WI38 (cell line): ENCODE measurements around the gene HECTD2.

Experiments
- H3K4me3 ChIP-seq: 2 replicates; pipeline ENCODE4 v1.5.1; 2011; ENCODE audit warnings: low read depth, mild to moderate bottlenecking, control low read depth, low read length
- CTCF ChIP-seq: IDR thresholded peaks from 2 replicates; pipeline ENCODE4 v1.5.1; 2012; ENCODE audit warnings: low read depth, mild to moderate bottlenecking, control low read depth, low read length

The HECTD2 gene

GRCh38 chr10:91416339-91416855 lies 6.3 kb downstream of the HECTD2 start:
- no peak for TF ChIP-seq CTCF
- H3K4me3 ChIP-seq = no peak overlapping the region

GRCh38 chr10:91418416-91418815 lies 8.3 kb downstream of the HECTD2 start:
- no peak for TF ChIP-seq CTCF
- no peak overlapping the region for H3K4me3 ChIP-seq

- TF ChIP-seq CTCF = no peak
- H3K4me3 ChIP-seq = peak overlapping the region; percentile 17
Observed at GRCh38 chr10:91420868-91421267, 10.7 kb downstream of the HECTD2 start.

GRCh38 chr10:91422915-91423314 lies 12.8 kb downstream of the HECTD2 start:
- TF ChIP-seq CTCF = no peak
- H3K4me3 ChIP-seq = no peak overlapping the region

GRCh38 chr10:91424016-91424415 lies 13.9 kb downstream of the HECTD2 start:
- no peak overlapping the region for H3K4me3 ChIP-seq
- no peak for TF ChIP-seq CTCF

- no peak overlapping the region for H3K4me3 ChIP-seq
- TF ChIP-seq CTCF = no peak
Observed at GRCh38 chr10:91432175-91432574, 22.0 kb downstream of the HECTD2 start.

- no peak overlapping the region for H3K4me3 ChIP-seq
- no peak for TF ChIP-seq CTCF
Observed at GRCh38 chr10:91433620-91434019, 23.5 kb downstream of the HECTD2 start.
